ENCODE results near the gene PLAU. TPM values are rescaled to one million over a fixed set of nuclear protein-coding genes. Genes with fewer than 3 reads are reported as not detected.

PLAU gene
- total RNA-seq, 4 donors from 2014 or later, result 6.4 to 11.2 (median 9.9) TPM

- TF ChIP-seq, protein P1, sequence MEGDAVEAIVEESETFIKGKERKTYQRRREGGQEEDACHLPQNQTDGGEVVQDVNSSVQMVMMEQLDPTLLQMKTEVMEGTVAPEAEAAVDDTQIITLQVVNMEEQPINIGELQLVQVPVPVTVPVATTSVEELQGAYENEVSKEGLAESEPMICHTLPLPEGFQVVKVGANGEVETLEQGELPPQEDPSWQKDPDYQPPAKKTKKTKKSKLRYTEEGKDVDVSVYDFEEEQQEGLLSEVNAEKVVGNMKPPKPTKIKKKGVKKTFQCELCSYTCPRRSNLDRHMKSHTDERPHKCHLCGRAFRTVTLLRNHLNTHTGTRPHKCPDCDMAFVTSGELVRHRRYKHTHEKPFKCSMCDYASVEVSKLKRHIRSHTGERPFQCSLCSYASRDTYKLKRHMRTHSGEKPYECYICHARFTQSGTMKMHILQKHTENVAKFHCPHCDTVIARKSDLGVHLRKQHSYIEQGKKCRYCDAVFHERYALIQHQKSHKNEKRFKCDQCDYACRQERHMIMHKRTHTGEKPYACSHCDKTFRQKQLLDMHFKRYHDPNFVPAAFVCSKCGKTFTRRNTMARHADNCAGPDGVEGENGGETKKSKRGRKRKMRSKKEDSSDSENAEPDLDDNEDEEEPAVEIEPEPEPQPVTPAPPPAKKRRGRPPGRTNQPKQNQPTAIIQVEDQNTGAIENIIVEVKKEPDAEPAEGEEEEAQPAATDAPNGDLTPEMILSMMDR (IDR thresholded peaks at IDR 0.05; ENCODE audit: low read depth), result no peak
Observed at GRCh38 chr10:73955719-73956118, 44.8 kb downstream of the PLAU start.

DNA sequence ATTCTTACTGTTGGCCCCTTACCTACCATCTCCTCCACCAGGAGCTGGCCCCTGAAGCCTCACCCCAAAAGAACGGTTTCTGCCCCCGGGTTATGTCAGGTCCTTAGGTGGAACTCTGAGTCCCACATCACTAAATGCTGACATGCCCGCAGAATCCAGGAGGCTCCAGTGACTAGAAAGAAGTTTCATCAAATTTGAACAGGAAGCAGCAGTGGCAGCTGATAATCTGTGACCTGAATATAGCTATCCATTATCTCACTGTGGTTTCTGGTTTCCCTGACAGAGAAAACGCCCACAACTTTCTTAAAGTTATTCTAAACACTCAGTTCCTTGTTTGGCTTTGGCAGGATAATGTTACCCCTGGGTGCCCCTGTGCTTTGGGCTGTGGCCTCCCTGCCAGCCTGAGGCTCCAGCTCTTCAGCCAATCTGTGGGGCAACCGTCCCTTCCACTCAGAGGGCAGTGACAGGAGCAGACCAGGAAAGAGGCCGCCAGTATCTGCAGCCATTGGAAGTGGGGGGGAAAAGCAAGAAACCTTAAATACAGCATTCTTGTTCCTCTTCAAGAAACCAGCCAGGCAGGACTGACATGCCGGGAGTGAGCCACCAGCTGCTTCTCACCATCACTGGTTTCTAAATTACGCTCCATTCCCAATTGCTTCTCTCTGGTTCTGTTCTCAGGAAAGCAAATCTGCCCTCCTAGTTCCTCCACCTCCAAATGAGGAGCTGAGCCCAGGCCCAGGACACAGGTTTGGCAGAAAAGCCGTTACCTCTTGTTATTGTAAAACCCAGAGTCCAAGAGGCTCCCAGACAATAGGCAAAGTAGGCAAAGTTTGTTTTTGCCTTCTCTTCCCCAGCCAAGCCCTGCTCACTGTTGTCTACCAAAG, 45.8 kb downstream of the PLAU start:
- TF ChIP-seq, protein P1 (IDR thresholded peaks at IDR 0.05; ENCODE audit: low read depth), result no peak

DNA sequence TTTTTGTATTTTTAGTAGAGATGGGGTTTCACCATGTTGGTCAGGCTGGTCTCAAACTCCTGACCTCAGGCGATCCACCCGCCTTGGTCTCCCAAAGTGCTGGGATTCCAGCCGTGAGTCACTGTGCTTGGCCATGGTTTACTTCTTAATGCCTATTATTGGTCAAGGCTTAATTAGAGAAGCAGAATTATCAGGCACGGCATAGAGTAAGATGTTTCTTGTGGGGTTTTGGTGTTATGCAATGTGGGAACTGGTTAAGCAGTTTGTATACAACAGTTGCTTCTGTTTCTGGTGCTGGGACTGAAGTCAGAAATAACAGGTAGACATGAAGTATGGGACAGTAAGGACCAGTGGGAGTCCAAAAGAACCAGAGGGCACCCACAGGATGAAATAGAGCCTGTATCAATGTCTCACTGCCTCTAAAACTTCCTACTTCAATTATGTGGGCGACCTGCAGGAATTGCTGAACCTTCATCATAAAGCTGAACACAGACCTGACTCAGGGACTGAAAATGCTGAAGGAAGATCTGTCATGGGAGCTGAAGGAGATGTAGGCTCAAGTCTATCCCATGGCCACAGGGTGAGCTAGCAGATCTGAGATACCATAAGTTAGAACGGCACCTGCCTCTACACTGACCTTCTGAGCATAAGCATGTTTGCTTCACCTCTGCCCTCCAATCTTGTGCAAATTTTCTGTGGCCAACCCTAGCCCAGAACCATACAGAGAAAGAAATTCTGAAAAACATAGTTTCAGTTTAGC, 48.7 kb downstream of the PLAU start:
- TF ChIP-seq, protein P1 (IDR thresholded peaks at IDR 0.05; ENCODE audit: low read depth), result no peak

- TF ChIP-seq, protein P1 (IDR thresholded peaks at IDR 0.05; ENCODE audit: low read depth), result no peak
Observed at GRCh38 chr10:73962386-73962785, 51.5 kb downstream of the PLAU start.

- TF ChIP-seq, protein P1 (IDR thresholded peaks at IDR 0.05; ENCODE audit: low read depth), result no peak
Observed at GRCh38 chr10:73964743-73965142, 53.8 kb downstream of the PLAU start.

- TF ChIP-seq, protein P1 (IDR thresholded peaks at IDR 0.05; ENCODE audit: low read depth), result no peak
Observed at GRCh38 chr10:73965890-73966768, 55.2 kb downstream of the PLAU start.

Measured in subcutaneous adipose tissue (tissue), 4 donors.